Dedifferentiated amniotic fluid mesenchymal stem cell (primary cell): ENCODE results near the gene ETFRF1.
A peak's percentile ranks its signal among the peaks of the same experiment; 100 is the strongest.

Source experiments
- DNase-seq: peaks from one replicate; pipeline ENCODE4 v3.0.0-alpha.2; 2016; ENCODE audit errors: extremely low spot score

Gene ETFRF1

GRCh38 chr12:25213338-25213737, 18.3 kb downstream of the ETFRF1 start:
- DNase-seq, result no peak

- DNase-seq, result no peak
Observed at GRCh38 chr12:25236190-25236589, 41.2 kb downstream of the ETFRF1 start.

- no peak for DNase-seq
Observed at GRCh38 chr12:25236626-25237025, 41.6 kb downstream of the ETFRF1 start.

GRCh38 chr12:25241167-25242020, 46.4 kb downstream of the ETFRF1 start:
- DNase-seq, result peak; percentile 87

GRCh38 chr12:25242981-25243679, 48.1 kb downstream of the ETFRF1 start:
- DNase-seq, result no peak

- DNase-seq, result no peak
Observed at GRCh38 chr12:25243680-25243990, 48.6 kb downstream of the ETFRF1 start.

GRCh38 chr12:25245491-25245890, 50.5 kb downstream of the ETFRF1 start:
- no peak for DNase-seq

- no peak for DNase-seq
Observed at GRCh38 chr12:25248137-25248536, 53.1 kb downstream of the ETFRF1 start.

GRCh38 chr12:25248732-25249131, 53.7 kb downstream of the ETFRF1 start:
- DNase-seq, result no peak

- DNase-seq, result no peak
Observed at GRCh38 chr12:25249931-25250738, 55.1 kb downstream of the ETFRF1 start.

GRCh38 chr12:25250744-25251730, 56.0 kb downstream of the ETFRF1 start, which contains the start of gene KRAS:
Gene KRAS (minus strand): TSS chr12:25250929.
- DNase-seq, result peak; percentile 97

GRCh38 chr12:25251769-25252168, 56.7 kb downstream of the ETFRF1 start:
- no peak for DNase-seq

GRCh38 chr12:25252946-25253345, 57.9 kb downstream of the ETFRF1 start:
- DNase-seq, result no peak

- no peak for DNase-seq
Observed at GRCh38 chr12:25253371-25254068, 58.5 kb downstream of the ETFRF1 start.

- no peak for DNase-seq
Observed at GRCh38 chr12:25254271-25254880, 59.3 kb downstream of the ETFRF1 start.
